B cell (primary cell): ENCODE data around the gene HSD17B12. TPM values are rescaled to one million over a fixed set of nuclear protein-coding genes. Genes with fewer than 3 reads are reported as not detected.

Source experiments
- ATAC-seq: fragments of 200-7000 bp; cut with Tn5 transposase; one replicate; pipeline ENCODE4 v1.10.0; 2021; ENCODE audit warnings: low read depth, mild to moderate bottlenecking, moderate number of reproducible peaks, moderate library complexity
- CTCF ChIA-PET: fragments of 350-600 bp; sonication (Branson Sonifier 250); formaldehyde crosslinking; loops from one replicate; lab custom pipeline; 2021; ENCODE audit warnings: antibody characterized with exemption, inconsistent platforms; lab: Charles Lee
- POLR2A ChIA-PET: fragments of 350-600 bp; sonication (Branson Sonifier 250); formaldehyde crosslinking; loops from one replicate; lab custom pipeline; 2021; ENCODE audit warnings: antibody characterized with exemption; lab: Charles Lee
- DNase-seq: peaks from one replicate; pipeline ENCODE4 v3.0.0; 2013
- H2AFZ ChIP-seq: 2 replicates; pipeline ENCODE4 v1.6.1; 2012; ENCODE audit warnings: mild to moderate bottlenecking, low read depth, low read length; ENCODE audit not compliant: insufficient read depth, poor library complexity, severe bottlenecking
- H3K27ac ChIP-seq, 2 donors: 1 replicate in 1 of 2; 2 replicates in 1 of 2; pipeline ENCODE4 v1.5.1; 2012 to 2013; ENCODE audit warnings: low read length in 2 of 2, mild to moderate bottlenecking in 2 of 2, moderate library complexity in 1 of 2
- H3K27me3 ChIP-seq, 4 experiments: fragments of 200-600 bp in 1 of 4; sonication (generic) in 1 of 4; replicated peaks in 1 of 4; 1 replicate in 2 of 4; 2 replicates in 2 of 4; pipeline versions ENCODE4 v1.6.1 to v1.7.0; 2013 to 2016; ENCODE audit warnings: low read length in 3 of 4, mild to moderate bottlenecking in 2 of 4, mixed read lengths in 1 of 4, moderate library complexity in 1 of 4; ENCODE audit not compliant: insufficient read depth in 4 of 4, control insufficient read depth in 3 of 4; ENCODE audit errors: control extremely low read depth in 1 of 4
- H3K36me3 ChIP-seq, 2 experiments: replicated peaks in 1 of 2; 1 replicate in 1 of 2; 2 replicates in 1 of 2; pipeline versions ENCODE4 v1.6.1 to v1.7.1; 2013; ENCODE audit warnings: low read length in 1 of 2; ENCODE audit not compliant: insufficient read depth in 2 of 2, control insufficient read depth in 1 of 2; ENCODE audit errors: control extremely low read depth in 1 of 2, extremely low read depth in 1 of 2
- H3K4me1 ChIP-seq, 2 donors: fragments of 200-600 bp in 1 of 2; sonication (generic) in 1 of 2; 1 replicate in 1 of 2; 2 replicates in 1 of 2; pipeline versions ENCODE4 v1.5.1 to v1.6.1; 2013 to 2017; ENCODE audit warnings: low read length in 2 of 2; ENCODE audit not compliant: control insufficient read depth in 2 of 2, insufficient read depth in 2 of 2
- H3K4me2 ChIP-seq: replicated peaks from 2 replicates; pipeline ENCODE3; 2012; ENCODE audit warnings: mild to moderate bottlenecking, low read depth, low read length; ENCODE audit not compliant: poor library complexity, severe bottlenecking
- H3K4me3 ChIP-seq, 5 experiments: fragments of 200-600 bp in 1 of 5; sonication (generic) in 1 of 5; 1 replicate in 3 of 5; 2 replicates in 2 of 5; pipeline versions ENCODE4 v1.5.1 to v1.7.0; 2011 to 2016; ENCODE audit warnings: low read length in 4 of 5, mild to moderate bottlenecking in 4 of 5, low read depth in 2 of 5, control low read depth in 1 of 5, moderate library complexity in 1 of 5; ENCODE audit not compliant: insufficient read depth in 1 of 5; ENCODE audit errors: control extremely low read depth in 1 of 5, extremely low read depth in 1 of 5
- H3K79me2 ChIP-seq: fragments of 200-600 bp; sonication (generic); one replicate; pipeline ENCODE4 v1.6.0; 2016; ENCODE audit warnings: low read length; ENCODE audit not compliant: control insufficient read depth, insufficient read depth
- H3K9ac ChIP-seq: fragments of 200-600 bp; sonication (generic); 2 replicates; pipeline ENCODE4 v1.6.1; 2017; ENCODE audit warnings: mild to moderate bottlenecking, low read length, moderate library complexity
- H3K9me3 ChIP-seq, 3 donors: one replicate each; pipeline versions ENCODE4 v1.6.1 to v1.7.1; 2013; ENCODE audit warnings: low read length in 2 of 3; ENCODE audit not compliant: control insufficient read depth in 2 of 3, insufficient read depth in 1 of 3; ENCODE audit errors: control extremely low read depth in 1 of 3
- H4K20me1 ChIP-seq: 2 replicates; pipeline ENCODE4 v1.6.0; 2012; ENCODE audit warnings: mild to moderate bottlenecking, low read length; ENCODE audit not compliant: insufficient read depth, control insufficient read depth, poor library complexity, severe bottlenecking
- H3K27ac Mint-ChIP-seq: one replicate; pipeline ENCODE4 v1.8.0; 2021; ENCODE audit warnings: mixed read lengths
- H3K27me3 Mint-ChIP-seq: one replicate; pipeline ENCODE4 v1.8.0; 2021; ENCODE audit warnings: mixed read lengths
- H3K4me1 Mint-ChIP-seq: one replicate; pipeline ENCODE4 v1.8.0; 2021; ENCODE audit warnings: mixed read lengths
- H3K4me3 Mint-ChIP-seq: one replicate; pipeline ENCODE4 v1.8.0; 2021; ENCODE audit warnings: mixed read lengths
- H3K9me3 Mint-ChIP-seq: one replicate; pipeline ENCODE4 v1.8.0; 2022; ENCODE audit warnings: mixed read lengths; ENCODE audit not compliant: insufficient read depth
- CTCF ChIP-seq: fragments of 200-600 bp; IDR thresholded peaks from one replicate; pipeline ENCODE4 v1.8.0; 2022; ENCODE audit warnings: antibody characterized with exemption, mild to moderate bottlenecking
- EZH2 ChIP-seq: IDR thresholded peaks from 2 replicates; pipeline ENCODE4 v1.6.1; 2012; ENCODE audit warnings: borderline replicate concordance, low read depth, mild to moderate bottlenecking, moderate library complexity, low read length; ENCODE audit not compliant: insufficient read depth, poor library complexity, severe bottlenecking
- WGBS: methylation state at CpG from one replicate; pipeline ENCODE4 v1.1.5; 2013; ENCODE audit warnings: missing lambda C conversion rate; ENCODE audit not compliant: insufficient coverage; 5-methylcytosine and 5-hydroxymethylcytosine counted together
- intact Hi-C: fragments of 100-400 bp; cut with micrococcal nuclease; formaldehyde crosslinking; loops from one replicate; pipeline ENCODE4 v1.10.0; 2022
- polyA plus RNA-seq: library from polyadenylated mRNA; depleted of rRNA; stranded (reverse); fragments of >200 nt; gene quantifications from 2 replicates; pipeline ENCODE4 v1.2.3, GENCODE V29; 2012
- total RNA-seq, 2 donors: library from RNA; stranded (reverse); fragments of 120-200 nt in 1 of 2; gene quantifications; 1 replicate in 1 of 2; 2 replicates in 1 of 2; pipeline versions ENCODE4 v1.2.3 to v1.2.4, GENCODE V29; 2013 to 2022

The HSD17B12 gene
- total and polyA plus RNA-seq, 2 donors (not counting 1 experiment from before 2014, with no cell fraction given): 13.1 to 34.6 TPM

- peaks cover 5 to 8% of the 10 kb centered on the region in 2 donors for H3K4me1 ChIP-seq
- intact Hi-C loops: loop anchor here (5.0 kb wide), 1 partner anchor 283 kb away; the partner anchor contains the start of gene TTC17
- H2AFZ ChIP-seq: no peak overlapping the region
- no peak overlapping the region for H3K27ac ChIP-seq
- no peak overlapping the region for H3K4me3 ChIP-seq
- ChIA-PET POLR2A (no interaction called here), CTCF (no interaction called here)
- peaks cover 41% of the 10 kb centered on the region for H3K27me3 Mint-ChIP-seq
- peaks cover 9% of the 10 kb centered on the region for H3K79me2 ChIP-seq
- WGBS: no CpG with 5 or more reads among the region's 3 CpGs
- H3K4me2 ChIP-seq: no peak overlapping the region
- peaks cover 0 to 24% (median 16%) of the 10 kb centered on the region in 4 experiments for H3K27me3 ChIP-seq
- no peak for TF ChIP-seq CTCF
- TF ChIP-seq EZH2: no peak
- no peaks in the 10 kb centered on the region for H3K36me3 ChIP-seq
- H3K4me3 Mint-ChIP-seq: no peak overlapping the region
- DNase-seq: no peak
- no peaks in the 10 kb centered on the region for H4K20me1 ChIP-seq
- no peaks in the 10 kb centered on the region for H3K9me3 Mint-ChIP-seq
- no peak overlapping the region for H3K9ac ChIP-seq
- peaks cover 12% of the 10 kb centered on the region for H3K4me1 Mint-ChIP-seq
- no peak overlapping the region for H3K27ac Mint-ChIP-seq
- ATAC-seq: no peak
- H3K9me3 ChIP-seq: no peaks in the 10 kb centered on the region
Measured at GRCh38 chr11:43639920-43640319, 40.6 kb upstream of the HSD17B12 start.

GRCh38 chr11:43643898-43644620 lies 36.5 kb upstream of the HSD17B12 start:
- no peak for TF ChIP-seq EZH2
- TF ChIP-seq CTCF: no peak
- DNase-seq (peak; percentile 87), ATAC-seq (peak; percentile 99)
- Histone ChIP-seq H3K79me2 (peaks cover 12% of the 10 kb centered on the region), H3K4me1 (peaks cover 7 to 10% of the 10 kb centered on the region in 2 donors), H3K36me3 (no peaks in the 10 kb centered on the region), H2AFZ (peak overlapping the region; percentile 90), H4K20me1 (no peaks in the 10 kb centered on the region), H3K27me3 (peaks cover 0 to 17% (median 8%) of the 10 kb centered on the region in 4 experiments), H3K4me3 (peak overlapping the region; percentile 67 to 94 (median 84)), H3K4me2 (peak overlapping the region; percentile 76), H3K27ac (peak overlapping the region; percentile 32 to 74), H3K9ac (peak overlapping the region; percentile 71), H3K9me3 (no peaks in the 10 kb centered on the region)
- no peaks in the 10 kb centered on the region for H3K9me3 Mint-ChIP-seq
- WGBS: under 1% methylated on average over 33 of the region's 33 CpGs
- ChIA-PET CTCF (no interaction called here), POLR2A (no interaction called here)
- peak overlapping the region; percentile 89 for H3K4me3 Mint-ChIP-seq
- H3K27me3 Mint-ChIP-seq: peaks cover 16% of the 10 kb centered on the region
- intact Hi-C loops: loop anchor here (1.0 to 5.0 kb wide), 4 partner anchors 36 to 331 kb away; partner anchors contain the start of genes HSD17B12 and TTC17
- peak overlapping the region; percentile 78 for H3K27ac Mint-ChIP-seq
- peaks cover 22% of the 10 kb centered on the region for H3K4me1 Mint-ChIP-seq
